CD4-positive, alpha-beta T cell treated with Interleukin-15 for 1 hour (primary cell): ENCODE results near the gene CREB3L4.

Experiments used
- DNase-seq: peaks from one replicate; pipeline ENCODE4 v3.0.0-alpha.2; 2020

CREB3L4 gene

GRCh38 chr1:153967107-153967999 is at the start of gene CREB3L4:
CREB3L4 (plus strand) TSS chr1:153967902; CDS start chr1:153968526, 624 bp downstream.
- DNase-seq = peak; percentile 91

GRCh38 chr1:153919876-153920852 is 47.5 kb upstream of the CREB3L4 start:
- peak; percentile 33 for DNase-seq

- no peak for DNase-seq
Measured at GRCh38 chr1:153921080-153921802, 46.5 kb upstream of the CREB3L4 start.

- no peak for DNase-seq
Measured at GRCh38 chr1:153921803-153922075, 46.0 kb upstream of the CREB3L4 start.

GRCh38 chr1:153922076-153922971 is 45.4 kb upstream of the CREB3L4 start:
- no peak for DNase-seq

GRCh38 chr1:153922972-153923925 is 44.5 kb upstream of the CREB3L4 start, which contains the start of gene GATAD2B:
GATAD2B (minus strand) TSS chr1:153922972; CDS start chr1:153828347, 94,625 bp downstream.
- peak; percentile 100 for DNase-seq

- no peak for DNase-seq
Measured at GRCh38 chr1:153926405-153926804, 41.3 kb upstream of the CREB3L4 start.

- no peak for DNase-seq
Measured at GRCh38 chr1:153928245-153928644, 39.5 kb upstream of the CREB3L4 start.

GRCh38 chr1:153928791-153929341 is 38.8 kb upstream of the CREB3L4 start:
- no peak for DNase-seq

- no peak for DNase-seq
Measured at GRCh38 chr1:153929426-153929825, 38.3 kb upstream of the CREB3L4 start.

GRCh38 chr1:153929981-153930948 is 37.4 kb upstream of the CREB3L4 start:
- no peak for DNase-seq

GRCh38 chr1:153932156-153933131 is 35.3 kb upstream of the CREB3L4 start:
- no peak for DNase-seq

- no peak for DNase-seq
Measured at GRCh38 chr1:153933430-153933829, 34.3 kb upstream of the CREB3L4 start.

GRCh38 chr1:153933955-153934354 is 33.7 kb upstream of the CREB3L4 start:
- DNase-seq = no peak

GRCh38 chr1:153934746-153935145 is 33.0 kb upstream of the CREB3L4 start:
- no peak for DNase-seq

- no peak for DNase-seq
Measured at GRCh38 chr1:153936011-153936802, 31.5 kb upstream of the CREB3L4 start.

GRCh38 chr1:153937331-153937730 is 30.4 kb upstream of the CREB3L4 start:
- no peak for DNase-seq
